H9 (cell line): ENCODE measurements around the gene NBEA. TPM values are rescaled to one million over a fixed set of nuclear protein-coding genes. Genes with fewer than 3 reads are reported as not detected.

Experiments used
- DNase-seq: peaks from one replicate; pipeline ENCODE4 v3.0.0-alpha.2; 2017
- H2AFZ ChIP-seq: one replicate; pipeline ENCODE4 v1.6.1; 2013; ENCODE audit warnings: mild to moderate bottlenecking, low read length, control low read depth, moderate library complexity
- H2AK5ac ChIP-seq: 2 replicates; pipeline ENCODE4 v1.6.1; 2013; ENCODE audit warnings: low read length, control low read depth, mixed read lengths; ENCODE audit not compliant: insufficient read length
- H2BK120ac ChIP-seq: one replicate; pipeline ENCODE4 v1.6.1; 2013; ENCODE audit warnings: low read depth, mild to moderate bottlenecking, low read length, control low read depth, inconsistent platforms; ENCODE audit not compliant: poor library complexity, severe bottlenecking
- H2BK12ac ChIP-seq: 2 replicates; pipeline ENCODE4 v1.6.1; 2013; ENCODE audit warnings: low read length, control low read depth, mixed read lengths, low read depth; ENCODE audit not compliant: insufficient read length
- H2BK15ac ChIP-seq: 2 replicates; pipeline ENCODE4 v1.6.1; 2013; ENCODE audit warnings: low read depth, low read length, control low read depth
- H2BK20ac ChIP-seq: one replicate; pipeline ENCODE4 v1.6.1; 2013; ENCODE audit warnings: low read depth, mild to moderate bottlenecking, low read length, control low read depth, inconsistent platforms; ENCODE audit not compliant: poor library complexity, severe bottlenecking
- H2BK5ac ChIP-seq: 2 replicates; pipeline ENCODE4 v1.6.1; 2013; ENCODE audit warnings: low read length, control low read depth, mixed read lengths; ENCODE audit not compliant: insufficient read length
- H3K14ac ChIP-seq: 2 replicates; pipeline ENCODE4 v1.6.1; 2013; ENCODE audit warnings: low read length, control low read depth; ENCODE audit not compliant: insufficient read depth
- H3K18ac ChIP-seq: 2 replicates; pipeline ENCODE4 v1.6.1; 2013; ENCODE audit warnings: low read depth, mild to moderate bottlenecking, mixed read lengths, low read length, control low read depth; ENCODE audit not compliant: insufficient read length
- H3K23ac ChIP-seq: 2 replicates; pipeline ENCODE4 v1.6.1; 2013; ENCODE audit warnings: low read length, control low read depth, mixed read lengths, low read depth; ENCODE audit not compliant: insufficient read length
- H3K23me2 ChIP-seq: 2 replicates; pipeline ENCODE4 v1.6.1; 2013; ENCODE audit warnings: low read depth, mild to moderate bottlenecking, mixed read lengths, low read length, control low read depth; ENCODE audit not compliant: insufficient read length, poor library complexity, severe bottlenecking
- H3K27ac ChIP-seq: 2 replicates; pipeline ENCODE4 v1.5.1; 2013; ENCODE audit warnings: low read length, control low read depth, mixed read lengths, low read depth; ENCODE audit not compliant: insufficient read length
- H3K27me3 ChIP-seq: 2 replicates; pipeline ENCODE4 v1.6.1; 2013; ENCODE audit warnings: low read length, control low read depth, inconsistent platforms; ENCODE audit not compliant: insufficient read depth
- H3K4ac ChIP-seq: 2 replicates; pipeline ENCODE4 v1.6.1; 2013; ENCODE audit warnings: low read depth, mild to moderate bottlenecking, control low read depth, inconsistent platforms, low read length, moderate library complexity
- H3K4me1 ChIP-seq: 2 replicates; pipeline ENCODE4 v1.6.1; 2013; ENCODE audit warnings: low read length, control low read depth, inconsistent platforms; ENCODE audit not compliant: insufficient read depth
- H3K4me2 ChIP-seq: 2 replicates; pipeline ENCODE4 v1.6.1; 2013; ENCODE audit warnings: low read length, control low read depth, mixed read lengths; ENCODE audit not compliant: insufficient read length, insufficient read depth
- H3K56ac ChIP-seq: 2 replicates; pipeline ENCODE4 v1.6.1; 2013; ENCODE audit warnings: low read depth, mild to moderate bottlenecking, mixed read lengths, low read length, control low read depth; ENCODE audit not compliant: insufficient read length
- H3K79me1 ChIP-seq: 2 replicates; pipeline ENCODE4 v1.6.1; 2013; ENCODE audit warnings: low read depth, mild to moderate bottlenecking, moderate library complexity, low read length, control low read depth, inconsistent platforms; ENCODE audit not compliant: insufficient read depth, poor library complexity, severe bottlenecking
- H3K79me2 ChIP-seq: 2 replicates; pipeline ENCODE4 v1.6.1; 2013; ENCODE audit warnings: low read length, control low read depth, inconsistent platforms; ENCODE audit not compliant: insufficient read depth
- H3K9ac ChIP-seq: 2 replicates; pipeline ENCODE4 v1.6.1; 2013; ENCODE audit warnings: low read length, control low read depth, mixed read lengths; ENCODE audit not compliant: insufficient read length; ENCODE audit errors: extremely low read depth
- H3K9me3 ChIP-seq: one replicate; pipeline ENCODE4 v1.6.1; 2013; ENCODE audit warnings: low read depth, low read length, inconsistent platforms; ENCODE audit not compliant: control insufficient read depth
- H3T11ph ChIP-seq: one replicate; pipeline ENCODE4 v1.6.1; 2013; ENCODE audit warnings: mild to moderate bottlenecking, low read length, control low read depth, inconsistent platforms
- H4K20me1 ChIP-seq: one replicate; pipeline ENCODE4 v1.6.1; 2013; ENCODE audit not compliant: control insufficient read depth, insufficient read length, insufficient read depth
- H4K5ac ChIP-seq: 2 replicates; pipeline ENCODE4 v1.6.1; 2013; ENCODE audit warnings: low read depth, mild to moderate bottlenecking, mixed read lengths, low read length, control low read depth; ENCODE audit not compliant: insufficient read length
- H4K8ac ChIP-seq: replicated peaks from 2 replicates; pipeline ENCODE4 v1.6.1; 2013; ENCODE audit warnings: low read length, control low read depth, mixed read lengths, low read depth; ENCODE audit not compliant: insufficient read length
- H4K91ac ChIP-seq: 2 replicates; pipeline ENCODE4 v1.6.1; 2013; ENCODE audit warnings: low read depth, mild to moderate bottlenecking, moderate library complexity, mixed read lengths, low read length, control low read depth; ENCODE audit not compliant: insufficient read length
- H3K27ac Mint-ChIP-seq, 3 experiments: 2 replicates in 2 of 3; 3 replicates in 1 of 3; pipeline ENCODE4 v1.8.0; 2020 to 2021; ENCODE audit warnings: mixed read lengths in 3 of 3, mild to moderate bottlenecking in 1 of 3, moderate library complexity in 1 of 3
- H3K27me3 Mint-ChIP-seq: 2 replicates; pipeline ENCODE4 v1.8.0; 2021; ENCODE audit warnings: low read depth, mild to moderate bottlenecking, moderate library complexity, mixed read lengths
- H3K36me3 Mint-ChIP-seq, 3 experiments: 2 replicates in 2 of 3; 3 replicates in 1 of 3; pipeline ENCODE4 v1.8.0; 2020 to 2021; ENCODE audit warnings: low read depth in 3 of 3, mixed read lengths in 3 of 3; ENCODE audit not compliant: insufficient read depth in 1 of 3
- H3K4me1 Mint-ChIP-seq, 2 experiments: 2 replicates each; pipeline ENCODE4 v1.8.0; 2020; ENCODE audit warnings: mixed read lengths in 2 of 2
- H3K4me3 Mint-ChIP-seq, 2 experiments: 2 replicates in 1 of 2; 3 replicates in 1 of 2; pipeline ENCODE4 v1.8.0; 2020 to 2021; ENCODE audit warnings: mild to moderate bottlenecking in 2 of 2, mixed read lengths in 2 of 2, moderate library complexity in 1 of 2
- H3K9me3 Mint-ChIP-seq, 2 experiments: 2 replicates in 1 of 2; 3 replicates in 1 of 2; pipeline ENCODE4 v1.8.0; 2020; ENCODE audit warnings: mild to moderate bottlenecking in 2 of 2, mixed read lengths in 2 of 2, moderate library complexity in 1 of 2
- CTCF ChIP-seq: fragments of 200-600 bp; sonication (generic); conservative IDR thresholded peaks from 3 replicates; pipeline ENCODE4 v1.8.0; 2021; ENCODE audit warnings: antibody characterized with exemption, mild to moderate bottlenecking
- WGBS: extraction: QIAGEN DNeasy Blood & Tissue Kit; methylation state at CpG from one replicate; pipeline ENCODE4 v1.1.7; 2013; ENCODE audit warnings: missing lambda C conversion rate, low lambda C conversion rate, mixed read lengths; ENCODE audit not compliant: insufficient read length; ENCODE audit errors: extremely low coverage; 5-methylcytosine and 5-hydroxymethylcytosine counted together
- total RNA-seq: library from RNA; stranded (reverse); gene quantifications from 2 replicates; pipeline ENCODE4 v1.2.1, GENCODE V29; 2021

NBEA gene
- total RNA-seq, 1 experiment from 2014 or later = 17.3 TPM

DNA sequence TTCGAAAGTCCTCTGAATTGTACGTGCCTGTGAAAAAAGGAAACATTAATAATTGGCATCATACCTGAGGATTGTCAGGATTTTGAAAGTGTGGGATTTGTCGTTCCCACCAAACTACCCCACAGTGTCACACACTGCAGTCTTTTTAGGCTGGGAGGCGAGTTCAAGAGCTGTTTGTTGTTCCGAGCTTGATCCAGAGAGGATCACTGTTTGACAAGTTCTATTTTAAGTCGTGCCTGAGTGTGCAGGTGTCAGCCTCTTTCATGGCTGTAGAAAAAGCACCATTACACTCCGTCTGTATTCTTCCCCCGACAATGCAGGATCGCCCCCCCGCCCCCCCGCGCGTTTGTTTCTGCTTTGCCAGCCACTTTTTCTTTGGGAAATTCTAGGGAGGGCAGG, 635 bp upstream of the NBEA start:
- Histone ChIP-seq H3K14ac (no peak overlapping the region), H4K8ac (no peak overlapping the region), H2BK5ac (no peak overlapping the region), H3K23ac (no peak overlapping the region), H3K9ac (no peak overlapping the region), H2BK20ac (no peak overlapping the region), H3K4ac (no peak overlapping the region), H2AFZ (no peak overlapping the region), H3K18ac (no peak overlapping the region), H3K79me1 (no peaks in the 10 kb centered on the region), H2BK120ac (no peak overlapping the region), H4K5ac (no peak overlapping the region), H3K27ac (no peak overlapping the region), H3K27me3 (no peaks in the 10 kb centered on the region), H3K56ac (no peak overlapping the region), H2BK15ac (no peak overlapping the region), H2BK12ac (no peak overlapping the region), H3K4me2 (peak overlapping the region; percentile 74), H4K20me1 (no peaks in the 10 kb centered on the region), H3K79me2 (no peaks in the 10 kb centered on the region; the same call in 1 of the 2 replicates), H3T11ph (no peak overlapping the region), H4K91ac (no peak overlapping the region), H3K4me1 (peaks cover 1% of the 10 kb centered on the region; the same call in 1 of the 2 replicates), H3K9me3 (no peaks in the 10 kb centered on the region), H3K23me2 (peaks cover 15% of the 10 kb centered on the region), H2AK5ac (no peak overlapping the region)
- Mint-ChIP-seq H3K4me1 (peaks cover 43 to 50% of the 10 kb centered on the region in 2 experiments), H3K9me3 (peaks cover 0 to 2% of the 10 kb centered on the region in 2 experiments; a peak in 1 of 5 replicates), H3K27ac (peak overlapping the region in 1 of 3 experiments; percentile 90; a peak in 3 of 7 replicates), H3K4me3 (peak overlapping the region; percentile 92 to 93), H3K27me3 (peaks cover 4% of the 10 kb centered on the region), H3K36me3 (peaks cover 0 to 2% (median 0%) of the 10 kb centered on the region in 3 experiments; a peak in 1 of 7 replicates)
- no CpG with 5 or more reads among the region's 13 CpGs for WGBS
- DNase-seq = no peak
- no peak for TF ChIP-seq CTCF
